ENCODE results near the gene ARFGAP1.
"Not testable (repeated sequence)": the region's sequence is repeated elsewhere in the genome, so short reads cannot be mapped to it uniquely, and the experiment has no call there.

ARFGAP1 gene

GRCh38 chr20:63239431-63239830 is 33.2 kb upstream of the ARFGAP1 start:
- DNase-seq (ENCODE audit: insufficient read length, low spot score) (no peak), FAIRE-seq (no peak)

GRCh38 chr20:63240004-63240403 is 32.6 kb upstream of the ARFGAP1 start:
- FAIRE-seq (no peak), DNase-seq (ENCODE audit: insufficient read length, low spot score) (no peak)

GRCh38 chr20:63241272-63241671 is 31.3 kb upstream of the ARFGAP1 start:
- no peak for DNase-seq (ENCODE audit: insufficient read length, low spot score)
- no peak for FAIRE-seq

- DNase-seq (ENCODE audit: insufficient read length, low spot score) (no peak), FAIRE-seq (no peak)
These were observed 29.9 kb upstream of the ARFGAP1 start for GRCh38 chr20:63242736-63243135.

GRCh38 chr20:63243604-63244247 is 28.9 kb upstream of the ARFGAP1 start:
- DNase-seq (ENCODE audit: insufficient read length, low spot score): no peak

GRCh38 chr20:63244468-63244867 is 28.1 kb upstream of the ARFGAP1 start:
- no peak for FAIRE-seq
- no peak for DNase-seq (ENCODE audit: insufficient read length, low spot score)

More at GRCh38 chr20:63243604-63244247, 28.9 kb upstream of the ARFGAP1 start:
- FAIRE-seq: no peak

- no peak for FAIRE-seq
- no peak for DNase-seq (ENCODE audit: insufficient read length, low spot score)
These were observed 25.9 kb upstream of the ARFGAP1 start for GRCh38 chr20:63246490-63247288.

- DNase-seq (ENCODE audit: insufficient read length, low spot score) (no peak), FAIRE-seq (no peak)
These were observed 24.9 kb upstream of the ARFGAP1 start for GRCh38 chr20:63247671-63248228.

GRCh38 chr20:63248835-63249591 is 23.6 kb upstream of the ARFGAP1 start:
- DNase-seq (ENCODE audit: insufficient read length, low spot score) (no peak), FAIRE-seq (no peak)

GRCh38 chr20:63249891-63250290 is 22.7 kb upstream of the ARFGAP1 start:
- no peak for FAIRE-seq
- DNase-seq (ENCODE audit: insufficient read length, low spot score): no peak

- FAIRE-seq: not testable (repeated sequence)
These were observed 21.3 kb upstream of the ARFGAP1 start for GRCh38 chr20:63251350-63251749.

GRCh38 chr20:63252284-63252711 is 20.3 kb upstream of the ARFGAP1 start:
- no peak for DNase-seq (ENCODE audit: insufficient read length, low spot score)
- FAIRE-seq: no peak

More at GRCh38 chr20:63251350-63251749, 21.3 kb upstream of the ARFGAP1 start:
- DNase-seq (ENCODE audit: insufficient read length, low spot score): not testable (repeated sequence)

- DNase-seq (ENCODE audit: insufficient read length, low spot score): no peak
- no peak for FAIRE-seq
These were observed 19.6 kb upstream of the ARFGAP1 start for GRCh38 chr20:63253065-63253437.

GRCh38 chr20:63253438-63254231 is 19.0 kb upstream of the ARFGAP1 start:
- FAIRE-seq (no peak), DNase-seq (ENCODE audit: insufficient read length, low spot score) (no peak)

GRCh38 chr20:63254232-63254605 is 18.4 kb upstream of the ARFGAP1 start, which contains the start of gene NKAIN4:
Gene NKAIN4 (minus strand): TSS chr20:63254463. CDS start chr20:63254450, 13 bp downstream.
- DNase-seq (ENCODE audit: insufficient read length, low spot score): no peak

GRCh38 chr20:63254606-63255384 is 17.8 kb upstream of the ARFGAP1 start:
- DNase-seq (ENCODE audit: insufficient read length, low spot score): no peak
- FAIRE-seq: no peak

More at GRCh38 chr20:63254232-63254605, 18.4 kb upstream of the ARFGAP1 start, which contains the start of gene NKAIN4:
- FAIRE-seq: no peak

GRCh38 chr20:63255931-63256704 is 16.5 kb upstream of the ARFGAP1 start:
- DNase-seq (ENCODE audit: insufficient read length, low spot score) (no peak), FAIRE-seq (no peak)

GRCh38 chr20:63256954-63257353 is 15.7 kb upstream of the ARFGAP1 start:
- FAIRE-seq: no peak
- no peak for DNase-seq (ENCODE audit: insufficient read length, low spot score)

GRCh38 chr20:63257629-63258028 is 15.0 kb upstream of the ARFGAP1 start:
- FAIRE-seq (no peak), DNase-seq (ENCODE audit: insufficient read length, low spot score) (no peak)

All from GM19239 (cell line).